GM19468 (cell line): ENCODE data around the gene EFEMP2.

ENCODE experiments used
- ATAC-seq: cut with Tn5 transposase; IDR thresholded peaks from one replicate; pipeline ENCODE4 v1.9.1; 2021; ENCODE audit warnings: mild to moderate bottlenecking, moderate library complexity, moderate number of reproducible peaks; ENCODE audit not compliant: unreplicated experiment; ENCODE audit errors: extremely low read depth

EFEMP2 gene

DNA sequence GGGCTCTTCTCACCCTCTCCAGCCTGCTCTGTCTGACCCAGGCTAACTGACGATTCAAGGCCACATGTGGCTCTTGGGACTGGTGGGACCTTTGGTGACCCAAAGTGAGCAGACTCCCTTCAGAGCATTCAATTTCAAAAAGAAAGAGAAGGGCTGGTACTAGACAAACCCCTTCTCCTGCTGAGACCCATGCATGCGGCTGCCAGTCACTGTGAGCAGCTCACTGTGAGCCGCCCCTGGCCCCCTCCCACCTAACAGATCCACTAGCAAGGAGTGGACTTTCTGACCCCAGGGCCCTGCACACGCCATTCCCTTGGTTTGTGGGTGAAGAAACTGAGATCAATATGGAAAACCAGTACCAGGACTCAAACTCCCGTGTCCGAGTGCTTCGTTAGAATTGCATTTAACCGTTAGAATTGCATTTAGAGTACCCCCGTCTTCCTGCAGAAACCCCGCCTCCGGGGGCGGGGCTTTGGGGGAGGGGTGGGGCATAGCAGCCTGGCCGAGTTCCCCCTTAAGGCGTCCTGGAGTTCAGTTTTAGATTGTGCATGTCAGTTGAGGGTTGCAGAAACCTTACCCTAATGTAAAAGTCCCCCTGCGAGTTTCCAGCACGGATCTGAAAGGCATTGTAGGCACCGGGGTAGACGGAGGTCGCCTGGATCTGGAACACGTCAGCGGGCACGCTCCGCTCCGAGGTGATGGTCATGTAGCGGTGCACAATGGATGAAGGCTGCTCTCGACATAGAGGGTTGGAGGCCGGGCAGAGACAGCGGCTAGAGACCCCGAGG lies 5.1 kb downstream of the EFEMP2 start:
- ATAC-seq: no peak

GRCh38 chr11:65866509-65867283 lies 5.9 kb downstream of the EFEMP2 start:
- ATAC-seq: no peak

- no peak for ATAC-seq
Observed at GRCh38 chr11:65865550-65866172, 6.9 kb downstream of the EFEMP2 start.

- ATAC-seq: no peak
Observed at GRCh38 chr11:65864706-65865471, 7.7 kb downstream of the EFEMP2 start.

DNA sequence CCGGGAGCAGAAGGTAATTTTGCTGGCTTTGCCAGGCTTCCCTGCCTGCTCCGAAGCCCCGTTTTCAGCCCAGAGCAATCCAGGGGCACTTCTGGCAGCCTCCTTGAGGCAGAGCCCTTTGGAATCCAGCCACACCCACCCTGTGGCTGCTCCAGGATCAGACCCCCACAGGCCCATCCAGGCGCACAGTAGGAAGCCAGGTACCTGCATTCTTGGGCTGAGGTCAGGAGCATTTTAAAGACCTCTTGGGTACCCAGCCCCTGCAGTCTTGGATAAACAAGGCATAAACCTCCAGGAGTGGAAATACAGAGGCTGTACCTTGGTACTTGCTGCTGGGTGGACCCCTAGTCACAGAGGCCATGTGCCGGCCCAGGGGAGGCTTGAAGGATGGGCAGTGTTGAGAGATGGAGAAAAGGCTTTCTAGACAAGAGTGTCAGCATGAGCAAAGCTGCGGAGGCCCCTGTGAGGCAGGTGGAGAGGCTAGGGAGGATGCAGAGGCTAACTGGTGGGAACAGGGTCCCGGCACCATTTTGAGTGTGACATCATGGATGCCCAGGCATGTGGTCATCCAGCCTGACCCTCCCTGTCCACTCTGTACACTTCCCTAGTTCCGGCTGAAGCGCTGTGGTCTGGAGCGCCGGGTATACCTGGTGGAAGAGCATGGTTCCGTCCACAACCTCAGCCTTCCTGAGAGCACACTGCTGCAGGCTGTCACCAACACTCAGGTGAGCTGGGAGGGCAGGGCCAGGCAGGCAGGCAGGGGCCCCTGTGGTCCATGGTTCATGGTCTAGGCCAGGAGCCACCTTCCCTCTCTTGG lies 8.5 kb downstream of the EFEMP2 start:
- ATAC-seq: no peak

DNA sequence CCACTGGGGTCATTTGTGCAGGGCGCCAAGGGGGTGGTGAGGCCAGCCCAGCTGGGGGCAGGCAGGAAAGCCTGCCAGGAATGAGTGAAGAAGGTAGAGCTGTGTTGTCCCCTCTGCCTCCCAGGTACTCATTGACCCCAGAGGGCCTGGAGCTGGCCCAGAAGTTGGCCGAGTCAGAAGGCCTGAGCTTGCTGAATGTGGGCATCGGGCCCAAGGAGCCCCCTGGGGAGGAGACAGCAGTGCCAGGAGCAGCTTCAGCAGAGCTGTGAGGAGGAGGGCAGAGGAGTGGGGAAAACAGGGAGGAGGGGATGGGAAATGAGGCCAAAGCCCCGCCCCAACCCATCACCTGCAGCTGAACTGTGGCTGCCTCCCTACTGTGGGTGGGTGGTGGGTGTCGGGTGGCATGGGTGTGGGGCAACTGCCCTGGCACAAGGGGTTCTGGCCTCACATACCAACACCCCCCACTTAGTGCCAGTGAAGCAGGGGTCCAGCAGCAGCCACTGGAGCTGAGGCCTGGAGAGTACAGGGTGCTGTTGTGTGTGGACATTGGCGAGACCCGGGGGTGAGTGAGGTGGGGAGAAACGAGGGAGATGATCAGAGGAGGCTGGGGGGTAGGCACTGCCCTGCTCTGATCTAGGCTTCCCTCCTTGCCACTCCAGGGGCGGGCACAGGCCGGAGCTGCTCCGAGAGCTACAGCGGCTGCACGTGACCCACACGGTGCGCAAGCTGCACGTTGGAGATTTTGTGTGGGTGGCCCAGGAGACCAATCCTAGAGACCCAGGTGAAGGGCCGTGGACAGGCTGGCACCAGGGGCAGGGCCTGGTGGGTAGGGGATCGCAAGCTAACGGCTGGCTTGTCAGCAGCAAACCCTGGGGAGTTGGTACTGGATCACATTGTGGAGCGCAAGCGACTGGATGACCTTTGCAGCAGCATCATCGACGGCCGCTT lies 9.4 kb downstream of the EFEMP2 start:
- ATAC-seq: no peak

DNA sequence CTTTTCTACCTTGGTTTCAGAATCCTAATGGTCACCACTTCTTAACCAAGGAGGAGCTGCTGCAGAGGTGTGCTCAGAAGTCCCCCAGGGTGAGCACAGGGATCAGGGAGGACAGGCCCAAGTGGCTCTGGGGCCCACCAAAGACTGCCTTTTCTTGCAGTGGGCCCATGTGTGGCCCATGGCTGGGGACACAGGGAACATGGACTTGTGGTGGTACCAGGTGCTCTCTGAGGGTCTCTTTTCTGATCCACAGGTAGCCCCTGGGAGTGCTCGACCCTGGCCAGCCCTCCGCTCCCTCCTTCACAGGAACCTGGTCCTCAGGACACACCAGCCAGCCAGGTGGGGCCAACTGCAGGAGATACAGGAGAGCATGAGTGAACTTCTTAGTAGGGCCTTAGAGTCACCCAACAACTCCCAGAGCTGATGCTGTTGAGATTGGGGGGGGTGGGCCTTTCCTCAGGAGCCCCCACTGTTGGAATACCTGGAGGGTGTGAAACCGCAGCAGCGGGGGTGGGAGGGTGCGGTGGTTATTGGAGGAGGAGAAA lies 10.3 kb downstream of the EFEMP2 start:
- ATAC-seq: no peak

DNA sequence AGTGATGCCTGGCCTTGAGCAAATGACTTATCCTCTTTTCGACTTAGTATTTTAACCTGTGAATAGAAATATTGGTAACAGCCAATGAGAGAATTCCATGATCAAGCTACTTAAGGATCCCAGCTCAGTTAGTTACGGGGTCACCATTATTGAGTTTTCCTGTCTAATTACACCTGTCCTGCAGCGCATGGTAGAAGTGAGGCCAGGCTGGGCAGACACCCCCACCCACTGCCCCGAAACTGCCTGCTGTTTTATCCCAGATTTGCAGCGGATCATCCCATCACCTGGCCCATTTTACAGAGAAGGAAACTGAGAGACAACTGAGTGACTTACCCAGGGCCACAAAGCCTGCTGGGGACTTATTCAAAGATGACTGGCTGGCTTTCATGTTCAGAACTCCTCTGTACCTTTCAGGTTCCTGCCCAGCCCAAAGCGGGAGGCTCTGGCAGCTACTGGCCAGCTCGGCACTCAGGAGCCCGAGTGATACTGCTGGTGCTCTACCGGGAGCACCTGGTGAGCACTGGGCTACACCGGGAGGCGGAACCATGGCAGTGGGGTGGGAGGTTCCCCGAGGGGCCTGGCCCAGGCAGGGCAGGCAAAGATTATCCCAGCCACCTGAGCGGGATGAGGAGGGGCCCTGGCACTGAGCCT lies 10.9 kb downstream of the EFEMP2 start:
- ATAC-seq: no peak

DNA sequence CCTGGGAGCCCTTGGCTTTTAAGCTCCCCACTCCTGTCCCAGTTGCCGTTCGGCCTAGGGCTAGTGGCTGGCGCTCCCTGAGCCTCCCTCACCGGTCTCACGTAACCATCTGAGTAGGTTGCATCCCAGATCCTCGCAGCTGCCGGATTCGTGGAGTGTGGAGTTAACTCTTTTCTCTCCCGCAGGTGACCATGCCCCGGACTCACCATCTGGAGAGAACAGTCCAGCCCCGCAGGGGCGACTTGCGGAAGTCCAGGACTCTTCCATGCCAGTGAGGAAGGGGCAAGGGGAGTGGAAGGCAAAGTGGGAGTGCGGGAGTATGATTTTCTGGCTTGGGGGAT lies 11.5 kb downstream of the EFEMP2 start:
- no peak for ATAC-seq

- no peak for ATAC-seq
Observed at GRCh38 chr11:65860278-65861164, 12.1 kb downstream of the EFEMP2 start, which contains the start of gene MUS81. MUS81 (plus strand) TSS chr11:65860433; CDS start chr11:65860754, 321 bp downstream.

GRCh38 chr11:65859812-65860277 lies 12.8 kb downstream of the EFEMP2 start:
- no peak for ATAC-seq

GRCh38 chr11:65859095-65859811 lies 13.3 kb downstream of the EFEMP2 start:
- ATAC-seq: peak; percentile 31

GRCh38 chr11:65858681-65859087 lies 13.9 kb downstream of the EFEMP2 start:
- ATAC-seq: no peak

DNA sequence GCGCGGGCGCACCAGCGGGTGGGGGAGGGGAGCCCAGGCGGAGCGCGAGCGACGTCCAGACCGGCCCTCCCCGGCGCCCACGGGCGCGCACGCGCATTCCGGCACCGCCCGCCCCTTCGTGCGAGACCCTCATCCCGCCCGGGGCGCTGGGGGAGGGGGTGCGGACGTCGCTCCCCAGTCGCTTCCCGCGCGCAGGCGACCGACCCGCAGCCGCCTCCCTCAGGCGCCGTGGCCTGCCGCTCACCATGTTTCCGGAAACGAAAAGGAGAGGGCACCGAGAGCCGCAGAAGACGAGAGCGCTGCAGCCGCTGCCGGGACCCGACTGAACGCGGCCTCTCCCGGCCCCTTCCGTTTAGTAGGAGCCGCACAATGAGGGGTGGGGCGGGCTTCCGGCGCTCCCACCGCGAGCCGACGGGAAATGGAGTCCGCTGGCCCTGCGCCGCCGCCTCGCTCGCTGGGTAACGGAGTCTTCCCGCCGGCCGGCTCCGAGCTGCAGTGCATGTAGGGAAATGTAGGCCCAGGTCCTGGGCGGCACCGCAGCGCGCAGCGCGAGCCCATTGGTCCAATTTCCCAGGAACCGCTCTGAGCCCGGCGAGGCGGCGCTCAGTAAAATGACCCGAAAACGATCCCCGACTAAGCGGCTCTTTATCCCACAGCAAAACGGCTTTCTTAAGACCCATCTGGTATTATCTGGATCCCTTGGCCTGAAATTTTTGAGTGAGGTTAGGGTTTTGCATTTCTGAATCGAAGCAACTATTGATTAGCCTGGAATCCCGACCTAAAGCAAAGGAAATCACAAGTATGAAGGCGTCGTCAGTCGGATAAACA lies 14.5 kb downstream of the EFEMP2 start, which contains the start of gene CFL1:
CFL1 (minus strand) TSS at position 328 of the 828 bp plus-strand sequence; CDS start at position 247, 81 bp downstream.
- ATAC-seq: peak; percentile 30

GRCh38 chr11:65857500-65857852 lies 15.1 kb downstream of the EFEMP2 start:
- ATAC-seq: no peak
